ENCODE data around the gene CNTFR.

DNA sequence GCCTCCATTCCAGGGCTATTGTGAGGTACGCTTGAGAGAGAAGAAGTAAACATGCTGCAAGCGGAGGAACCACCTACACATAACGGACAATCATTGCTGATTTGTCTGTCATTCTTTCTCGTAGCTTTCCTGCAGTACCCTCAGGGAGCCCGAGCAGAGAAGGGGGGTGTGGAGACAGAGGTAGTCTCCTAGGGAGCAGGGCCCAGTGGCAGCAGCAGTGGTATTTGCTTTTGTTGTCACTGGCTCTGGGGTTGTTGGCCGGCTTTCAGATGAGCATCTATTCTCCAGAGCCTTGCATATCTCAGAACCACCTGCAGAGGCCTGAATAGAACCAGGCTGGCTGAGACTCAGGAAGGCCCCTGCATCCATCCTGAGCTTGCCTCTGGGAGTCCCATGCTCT is 86.6 kb downstream of the CNTFR start:
- no peak for TF ChIP-seq SIN3A (IDR thresholded peaks at IDR 0.05; ENCODE audit: borderline replicate concordance, insufficient read depth, low read depth, low read length)
- TF ChIP-seq POLR2AphosphoS5 (IDR thresholded peaks at IDR 0.05; ENCODE audit: low read depth, low read length): no peak
- TF ChIP-seq, protein P1, sequence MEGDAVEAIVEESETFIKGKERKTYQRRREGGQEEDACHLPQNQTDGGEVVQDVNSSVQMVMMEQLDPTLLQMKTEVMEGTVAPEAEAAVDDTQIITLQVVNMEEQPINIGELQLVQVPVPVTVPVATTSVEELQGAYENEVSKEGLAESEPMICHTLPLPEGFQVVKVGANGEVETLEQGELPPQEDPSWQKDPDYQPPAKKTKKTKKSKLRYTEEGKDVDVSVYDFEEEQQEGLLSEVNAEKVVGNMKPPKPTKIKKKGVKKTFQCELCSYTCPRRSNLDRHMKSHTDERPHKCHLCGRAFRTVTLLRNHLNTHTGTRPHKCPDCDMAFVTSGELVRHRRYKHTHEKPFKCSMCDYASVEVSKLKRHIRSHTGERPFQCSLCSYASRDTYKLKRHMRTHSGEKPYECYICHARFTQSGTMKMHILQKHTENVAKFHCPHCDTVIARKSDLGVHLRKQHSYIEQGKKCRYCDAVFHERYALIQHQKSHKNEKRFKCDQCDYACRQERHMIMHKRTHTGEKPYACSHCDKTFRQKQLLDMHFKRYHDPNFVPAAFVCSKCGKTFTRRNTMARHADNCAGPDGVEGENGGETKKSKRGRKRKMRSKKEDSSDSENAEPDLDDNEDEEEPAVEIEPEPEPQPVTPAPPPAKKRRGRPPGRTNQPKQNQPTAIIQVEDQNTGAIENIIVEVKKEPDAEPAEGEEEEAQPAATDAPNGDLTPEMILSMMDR (IDR thresholded peaks at IDR 0.05): no peak
- TF ChIP-seq, protein P2, sequence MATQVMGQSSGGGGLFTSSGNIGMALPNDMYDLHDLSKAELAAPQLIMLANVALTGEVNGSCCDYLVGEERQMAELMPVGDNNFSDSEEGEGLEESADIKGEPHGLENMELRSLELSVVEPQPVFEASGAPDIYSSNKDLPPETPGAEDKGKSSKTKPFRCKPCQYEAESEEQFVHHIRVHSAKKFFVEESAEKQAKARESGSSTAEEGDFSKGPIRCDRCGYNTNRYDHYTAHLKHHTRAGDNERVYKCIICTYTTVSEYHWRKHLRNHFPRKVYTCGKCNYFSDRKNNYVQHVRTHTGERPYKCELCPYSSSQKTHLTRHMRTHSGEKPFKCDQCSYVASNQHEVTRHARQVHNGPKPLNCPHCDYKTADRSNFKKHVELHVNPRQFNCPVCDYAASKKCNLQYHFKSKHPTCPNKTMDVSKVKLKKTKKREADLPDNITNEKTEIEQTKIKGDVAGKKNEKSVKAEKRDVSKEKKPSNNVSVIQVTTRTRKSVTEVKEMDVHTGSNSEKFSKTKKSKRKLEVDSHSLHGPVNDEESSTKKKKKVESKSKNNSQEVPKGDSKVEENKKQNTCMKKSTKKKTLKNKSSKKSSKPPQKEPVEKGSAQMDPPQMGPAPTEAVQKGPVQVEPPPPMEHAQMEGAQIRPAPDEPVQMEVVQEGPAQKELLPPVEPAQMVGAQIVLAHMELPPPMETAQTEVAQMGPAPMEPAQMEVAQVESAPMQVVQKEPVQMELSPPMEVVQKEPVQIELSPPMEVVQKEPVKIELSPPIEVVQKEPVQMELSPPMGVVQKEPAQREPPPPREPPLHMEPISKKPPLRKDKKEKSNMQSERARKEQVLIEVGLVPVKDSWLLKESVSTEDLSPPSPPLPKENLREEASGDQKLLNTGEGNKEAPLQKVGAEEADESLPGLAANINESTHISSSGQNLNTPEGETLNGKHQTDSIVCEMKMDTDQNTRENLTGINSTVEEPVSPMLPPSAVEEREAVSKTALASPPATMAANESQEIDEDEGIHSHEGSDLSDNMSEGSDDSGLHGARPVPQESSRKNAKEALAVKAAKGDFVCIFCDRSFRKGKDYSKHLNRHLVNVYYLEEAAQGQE (IDR thresholded peaks at IDR 0.05; ENCODE audit: insufficient read depth in 1 of 2, low read depth in 2 of 2, low read length in 1 of 2): no peak
- no peak for TF ChIP-seq TCF7L2 (IDR thresholded peaks at IDR 0.05; ENCODE audit: low read depth, low read length)
